ENCODE results near the gene CPA3.

Gene CPA3

GRCh38 chr3:148914936-148915690, 50.0 kb downstream of the CPA3 start:
- DNase-seq (ENCODE audit: low read depth, low spot score): no peak

DNA sequence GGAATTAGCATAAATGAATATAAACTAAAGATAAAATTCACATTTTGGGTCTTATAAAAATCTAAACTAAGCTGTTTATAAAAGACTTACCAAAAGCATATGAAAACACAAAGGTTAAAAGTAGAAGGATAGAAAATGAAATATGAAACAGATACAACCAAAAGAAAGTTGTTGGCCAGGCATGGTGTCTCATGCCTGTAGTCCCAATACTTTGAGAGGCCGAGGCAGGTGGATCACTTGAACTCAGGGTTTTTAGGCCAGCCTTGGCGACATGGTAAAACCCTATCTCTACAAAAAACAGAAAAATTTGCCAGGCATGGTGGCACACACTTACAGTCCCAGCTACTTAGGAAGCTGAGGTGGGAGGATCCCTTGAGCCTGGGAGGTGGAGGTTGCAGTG, 51.0 kb downstream of the CPA3 start:
- DNase-seq (ENCODE audit: low read depth, low spot score): no peak

DNA sequence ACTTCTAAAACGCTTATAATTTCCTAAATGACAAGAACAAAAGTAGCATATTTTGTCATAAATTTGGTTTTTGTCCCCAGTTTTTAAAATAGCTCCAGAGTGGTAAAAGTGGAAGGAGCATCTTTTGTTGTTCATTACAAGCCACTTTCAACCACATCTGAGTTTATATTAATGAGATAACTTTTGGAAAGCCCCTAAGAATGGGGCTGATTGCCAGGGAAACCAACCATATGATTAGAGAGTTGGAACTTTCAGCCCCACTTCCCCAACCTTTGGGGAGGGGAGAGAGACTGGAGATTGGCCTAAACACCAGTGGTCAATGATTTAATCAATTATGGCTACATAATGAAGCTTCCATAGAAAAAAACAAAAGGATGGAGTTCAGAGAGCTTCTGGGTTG, 57.4 kb downstream of the CPA3 start:
- no peak for DNase-seq (ENCODE audit: low read depth, low spot score)

- DNase-seq (ENCODE audit: low read depth, low spot score): no peak
Observed at GRCh38 chr3:148923592-148923991, 58.5 kb downstream of the CPA3 start.

DNA sequence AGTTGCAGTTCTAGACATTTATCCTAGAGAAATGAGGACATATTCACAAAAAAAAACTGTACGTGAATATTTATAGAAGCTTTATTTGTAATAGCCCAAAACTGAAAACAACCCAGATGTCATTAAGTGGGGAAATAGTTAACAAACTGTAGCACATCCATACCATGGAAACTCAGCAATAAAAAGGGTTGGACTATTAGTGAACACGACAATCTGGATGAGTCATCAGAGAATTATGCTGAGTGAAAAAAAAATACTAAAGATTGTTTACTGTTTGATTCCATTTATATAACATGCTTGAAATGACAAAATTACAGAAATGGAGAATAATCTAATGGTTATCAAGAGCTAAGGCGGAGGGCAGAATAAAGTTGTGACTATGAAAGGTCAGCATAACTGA, 59.5 kb downstream of the CPA3 start:
- no peak for DNase-seq (ENCODE audit: low read depth, low spot score)

- DNase-seq (ENCODE audit: low read depth, low spot score): no peak
Observed at GRCh38 chr3:148925845-148926244, 60.7 kb downstream of the CPA3 start.

DNA sequence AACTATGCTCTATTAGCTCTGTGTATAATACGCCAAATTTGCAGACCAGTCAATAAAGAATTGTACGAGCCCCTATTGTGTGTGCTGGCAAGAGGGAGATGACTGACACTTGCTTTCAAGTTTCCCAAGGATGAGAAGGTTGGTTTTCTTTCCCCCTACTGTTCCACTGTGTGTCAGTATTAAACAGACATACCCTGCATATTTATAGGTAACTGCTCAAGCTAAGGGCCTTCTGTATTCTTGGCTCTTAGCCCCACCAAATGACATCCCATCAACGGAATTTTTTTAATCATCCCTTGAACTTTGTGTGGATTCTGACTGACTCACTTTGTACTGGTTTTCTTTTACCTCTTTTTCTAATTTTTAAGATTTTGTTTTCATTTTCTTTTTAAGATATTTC, 65.7 kb downstream of the CPA3 start:
- DNase-seq (ENCODE audit: low read depth, low spot score): no peak

- no peak for DNase-seq (ENCODE audit: low read depth, low spot score)
Observed at GRCh38 chr3:148931574-148931973, 66.5 kb downstream of the CPA3 start.

DNA sequence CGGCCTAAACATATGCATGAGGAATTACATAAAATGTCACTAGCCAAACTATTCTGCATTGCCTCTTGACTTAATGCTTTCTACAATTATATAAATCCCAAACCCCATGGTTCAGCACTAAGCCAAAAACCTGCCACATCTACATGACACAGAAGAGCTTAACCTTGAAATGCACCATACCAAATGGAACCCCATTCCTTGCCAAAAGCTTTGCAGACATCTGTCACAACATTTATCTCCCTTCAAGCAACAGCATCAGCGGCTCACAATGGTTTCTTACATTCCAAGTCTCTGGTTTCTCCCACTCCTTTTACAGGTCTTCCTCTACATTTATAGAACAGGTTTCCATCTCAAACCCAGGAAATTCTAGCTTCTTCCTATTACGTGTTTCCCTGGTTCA, 67.9 kb downstream of the CPA3 start:
- no peak for DNase-seq (ENCODE audit: low read depth, low spot score)

DNA sequence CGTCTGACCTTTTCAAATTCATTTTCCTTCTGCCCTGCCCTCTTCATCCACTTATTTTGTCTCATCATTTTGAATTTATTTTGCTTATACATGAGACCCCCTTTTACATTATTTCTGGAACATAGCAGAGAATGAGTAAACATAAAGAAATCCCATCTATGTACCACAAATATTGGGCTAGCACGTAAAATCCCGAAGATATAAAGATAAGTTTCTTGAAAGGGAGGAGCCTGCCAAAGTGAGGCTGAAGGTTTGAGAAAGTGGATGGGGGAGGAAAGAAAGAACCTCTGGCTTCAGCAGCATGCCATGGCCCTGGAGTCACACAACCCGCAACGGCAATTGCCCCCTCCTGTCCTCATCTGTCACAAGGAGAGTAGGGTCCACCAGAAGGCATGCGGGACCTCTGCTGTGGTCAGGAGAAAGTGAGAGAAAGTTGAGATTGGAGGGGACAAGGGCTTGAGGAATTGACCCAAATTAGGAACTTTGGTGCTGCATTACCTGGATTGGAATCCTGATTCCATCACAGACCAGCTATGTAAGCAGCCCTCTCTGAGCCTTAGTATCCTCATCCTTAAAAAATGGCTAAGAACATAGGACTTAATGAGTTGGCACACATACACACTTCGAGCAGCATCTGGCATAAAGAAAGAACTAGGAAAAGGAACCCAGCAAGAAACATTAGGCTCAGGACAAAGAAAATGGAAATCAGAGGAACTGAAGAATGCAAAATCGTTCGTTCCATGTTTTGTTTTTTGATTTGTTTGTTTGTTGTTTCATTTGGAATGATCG, 72.6 kb downstream of the CPA3 start:
- DNase-seq (ENCODE audit: low read depth, low spot score): no peak

DNA sequence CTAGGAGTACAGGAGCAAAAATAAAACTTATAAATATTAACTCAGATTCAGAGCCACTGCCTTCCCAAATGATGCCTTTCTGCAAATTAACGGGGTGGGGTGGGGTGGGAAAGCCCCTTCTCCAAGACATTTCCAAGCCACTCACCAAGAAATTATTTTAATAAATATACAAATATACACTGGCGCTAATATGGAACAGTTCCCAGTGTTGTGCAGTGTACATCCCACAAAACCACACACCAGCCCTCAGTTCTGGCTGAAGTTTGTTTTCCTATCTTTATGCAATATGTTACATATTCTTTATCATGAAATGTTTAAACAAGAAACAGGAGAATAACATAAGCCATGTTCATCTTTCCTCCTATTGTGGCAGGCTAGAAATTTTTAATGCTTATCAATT, 73.2 kb downstream of the CPA3 start:
- no peak for DNase-seq (ENCODE audit: low read depth, low spot score)

- DNase-seq (ENCODE audit: low read depth, low spot score): no peak
Observed at GRCh38 chr3:148938936-148939335, 73.8 kb downstream of the CPA3 start.

GRCh38 chr3:148940983-148941382, 75.9 kb downstream of the CPA3 start:
- no peak for DNase-seq (ENCODE audit: low read depth, low spot score)

DNA sequence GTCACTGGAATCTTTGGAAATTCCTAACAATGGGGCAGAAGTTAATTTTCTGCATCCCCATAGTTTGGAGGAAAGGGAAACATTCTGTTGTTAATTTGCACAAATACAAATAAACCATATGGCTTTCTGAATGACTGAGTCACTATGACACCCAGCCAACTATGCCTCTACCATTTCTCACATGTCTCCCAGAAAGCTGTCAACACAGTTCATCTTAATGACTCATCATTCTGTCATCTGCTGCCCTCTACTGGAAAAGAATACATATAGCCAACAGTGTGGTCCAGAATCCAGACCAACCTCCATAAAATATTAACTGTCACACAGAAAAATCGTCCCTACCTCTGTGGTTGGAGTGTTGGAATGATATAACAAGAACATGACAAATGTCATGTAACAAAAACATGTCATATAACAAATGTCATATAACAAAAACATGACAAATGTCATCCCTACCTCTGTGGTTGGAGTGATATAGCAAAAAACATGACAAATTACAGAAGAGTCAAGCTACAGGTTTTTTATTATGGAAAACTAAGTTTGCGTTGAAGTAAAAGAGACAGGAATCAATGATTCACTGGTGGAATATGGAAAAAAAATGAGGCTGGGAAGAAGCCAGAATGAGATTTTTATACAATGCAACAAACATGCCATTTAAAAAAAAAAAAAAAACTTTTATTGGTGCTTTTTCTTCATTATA, 78.6 kb downstream of the CPA3 start:
- no peak for DNase-seq (ENCODE audit: low read depth, low spot score)

- no peak for DNase-seq (ENCODE audit: low read depth, low spot score)
Observed at GRCh38 chr3:148945116-148945515, 80.0 kb downstream of the CPA3 start.
